ENCODE results near the gene S100A10.

The S100A10 gene

DNA sequence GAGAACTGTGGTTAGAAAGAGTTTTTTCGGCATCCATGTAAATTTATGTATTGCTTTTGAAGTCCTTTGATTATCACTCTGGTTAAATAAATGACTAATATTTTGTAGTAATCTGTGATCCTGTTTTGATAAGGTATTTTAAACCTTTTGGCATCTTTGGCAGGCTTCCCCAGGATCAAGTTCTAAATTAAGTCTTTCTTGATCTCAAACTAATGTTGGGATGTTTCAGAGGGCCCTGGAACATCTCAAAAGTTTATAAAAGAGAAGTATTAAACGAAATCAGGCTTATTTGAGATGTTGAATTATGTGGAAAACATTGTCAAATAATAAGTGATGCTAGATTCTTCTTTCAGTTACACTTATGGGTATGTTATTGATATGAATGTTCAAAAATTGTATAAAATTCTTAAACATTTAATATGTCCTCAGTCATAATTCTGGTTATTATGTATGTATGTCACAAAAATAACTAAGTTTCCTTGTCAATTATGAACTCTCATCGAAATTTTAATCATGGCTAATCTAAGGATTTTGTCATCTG, 36.6 kb downstream of the S100A10 start:
- DNase-seq (ENCODE audit: insufficient read length, low spot score) (no peak), FAIRE-seq (no peak)
- TF ChIP-seq, protein P1, sequence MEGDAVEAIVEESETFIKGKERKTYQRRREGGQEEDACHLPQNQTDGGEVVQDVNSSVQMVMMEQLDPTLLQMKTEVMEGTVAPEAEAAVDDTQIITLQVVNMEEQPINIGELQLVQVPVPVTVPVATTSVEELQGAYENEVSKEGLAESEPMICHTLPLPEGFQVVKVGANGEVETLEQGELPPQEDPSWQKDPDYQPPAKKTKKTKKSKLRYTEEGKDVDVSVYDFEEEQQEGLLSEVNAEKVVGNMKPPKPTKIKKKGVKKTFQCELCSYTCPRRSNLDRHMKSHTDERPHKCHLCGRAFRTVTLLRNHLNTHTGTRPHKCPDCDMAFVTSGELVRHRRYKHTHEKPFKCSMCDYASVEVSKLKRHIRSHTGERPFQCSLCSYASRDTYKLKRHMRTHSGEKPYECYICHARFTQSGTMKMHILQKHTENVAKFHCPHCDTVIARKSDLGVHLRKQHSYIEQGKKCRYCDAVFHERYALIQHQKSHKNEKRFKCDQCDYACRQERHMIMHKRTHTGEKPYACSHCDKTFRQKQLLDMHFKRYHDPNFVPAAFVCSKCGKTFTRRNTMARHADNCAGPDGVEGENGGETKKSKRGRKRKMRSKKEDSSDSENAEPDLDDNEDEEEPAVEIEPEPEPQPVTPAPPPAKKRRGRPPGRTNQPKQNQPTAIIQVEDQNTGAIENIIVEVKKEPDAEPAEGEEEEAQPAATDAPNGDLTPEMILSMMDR (IDR thresholded peaks at IDR 0.05; ENCODE audit: insufficient read depth, missing control alignments), result no peak

DNA sequence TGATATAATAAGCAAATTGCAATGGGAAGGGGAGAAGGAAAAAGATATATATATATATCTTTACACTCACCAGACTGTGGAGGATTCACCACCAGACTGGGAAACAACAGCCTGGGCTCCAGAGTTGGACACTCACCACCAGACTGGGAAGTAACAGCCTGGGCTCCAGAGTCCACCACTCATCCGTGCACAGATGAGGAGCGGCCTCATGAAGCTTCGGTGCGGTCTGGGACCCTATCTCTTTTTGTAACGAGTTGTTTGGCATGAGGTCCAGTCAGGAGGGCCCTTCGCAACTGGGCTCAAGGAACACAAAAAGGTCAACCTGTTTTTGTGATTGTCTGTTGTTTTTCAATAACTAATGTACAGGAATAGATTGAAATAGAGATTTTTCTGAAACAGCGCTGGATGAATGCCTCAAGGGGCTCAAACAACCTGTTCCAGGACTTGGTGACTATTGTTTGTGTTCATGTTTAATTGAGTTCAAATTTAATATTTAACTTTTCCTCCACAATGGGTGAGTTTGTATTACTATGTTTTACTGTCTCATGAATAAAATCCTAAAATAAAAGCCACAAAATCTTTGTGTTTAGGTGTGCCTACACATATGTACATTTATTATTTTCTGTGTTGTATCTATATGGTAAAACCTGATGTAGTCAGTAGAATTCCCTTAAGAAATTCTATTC, 40.1 kb downstream of the S100A10 start:
- no peak for FAIRE-seq
- TF ChIP-seq, protein P1 (IDR thresholded peaks at IDR 0.05; ENCODE audit: insufficient read depth, missing control alignments), result no peak
- DNase-seq (ENCODE audit: insufficient read length, low spot score), result no peak

DNA sequence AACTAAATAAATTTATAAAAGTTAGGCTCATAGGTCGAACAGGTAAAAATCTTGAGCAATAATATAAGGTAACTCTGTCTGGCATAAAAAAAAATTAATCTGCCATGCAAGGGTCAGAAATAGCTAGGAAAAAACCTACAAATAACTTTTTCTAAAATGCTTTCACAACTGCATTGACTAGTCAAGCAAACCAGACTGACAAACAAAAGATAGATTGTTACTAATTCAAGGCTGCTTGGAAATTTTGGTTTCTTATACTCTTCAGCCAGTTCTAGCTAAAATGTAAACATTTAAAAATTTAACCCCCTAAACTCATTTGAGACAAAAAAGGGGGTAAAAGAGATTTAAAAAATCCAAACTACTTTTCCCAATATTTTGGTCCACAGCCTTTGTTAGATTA, 40.8 kb downstream of the S100A10 start:
- no peak for DNase-seq (ENCODE audit: insufficient read length, low spot score)
- FAIRE-seq, result no peak
- TF ChIP-seq, protein P1 (IDR thresholded peaks at IDR 0.05; ENCODE audit: insufficient read depth, missing control alignments), result no peak

DNA sequence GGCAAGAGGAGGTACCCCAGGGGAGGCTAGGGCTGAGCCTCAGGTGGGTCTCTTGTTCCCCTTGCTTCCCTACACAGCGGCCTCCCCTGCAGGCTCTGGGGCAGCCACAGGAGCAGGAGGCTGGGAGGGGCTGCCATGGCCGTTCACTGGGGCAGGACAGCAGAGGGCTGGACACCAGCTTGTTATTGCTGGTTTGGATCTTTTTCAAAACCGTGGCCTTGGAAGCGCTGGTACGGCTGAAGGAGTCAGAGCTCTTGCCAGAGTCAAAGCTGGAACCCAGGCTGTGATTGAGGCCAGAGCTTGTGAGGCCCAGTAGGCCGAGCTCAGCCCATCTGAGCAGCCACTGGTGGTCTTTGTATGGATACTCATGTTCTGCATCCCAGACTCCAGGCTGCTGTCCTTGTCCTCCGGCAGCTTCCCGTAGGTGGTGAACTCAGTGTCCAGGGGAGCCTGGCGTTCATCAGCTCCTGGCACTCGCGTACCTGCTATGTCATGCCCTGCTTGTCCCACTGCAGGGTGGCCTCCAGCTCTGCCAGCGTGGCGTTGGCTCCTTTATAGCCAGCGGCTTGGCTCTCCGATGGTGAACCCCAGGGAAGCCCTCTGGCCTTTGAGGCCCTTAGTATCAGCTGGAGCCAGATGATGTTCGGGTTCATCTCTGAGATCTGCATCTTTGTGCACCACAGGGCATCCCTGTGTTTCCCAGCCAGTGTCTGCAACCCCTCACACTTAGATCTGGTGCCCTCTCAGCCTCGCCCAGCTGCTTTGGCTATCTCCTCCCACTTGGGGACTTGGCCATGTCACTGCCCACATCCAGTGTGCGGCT, 44.1 kb downstream of the S100A10 start:
- FAIRE-seq, result no peak
- no peak for DNase-seq (ENCODE audit: insufficient read length, low spot score)
- TF ChIP-seq, protein P1 (IDR thresholded peaks at IDR 0.05; ENCODE audit: insufficient read depth, missing control alignments), result no peak

DNA sequence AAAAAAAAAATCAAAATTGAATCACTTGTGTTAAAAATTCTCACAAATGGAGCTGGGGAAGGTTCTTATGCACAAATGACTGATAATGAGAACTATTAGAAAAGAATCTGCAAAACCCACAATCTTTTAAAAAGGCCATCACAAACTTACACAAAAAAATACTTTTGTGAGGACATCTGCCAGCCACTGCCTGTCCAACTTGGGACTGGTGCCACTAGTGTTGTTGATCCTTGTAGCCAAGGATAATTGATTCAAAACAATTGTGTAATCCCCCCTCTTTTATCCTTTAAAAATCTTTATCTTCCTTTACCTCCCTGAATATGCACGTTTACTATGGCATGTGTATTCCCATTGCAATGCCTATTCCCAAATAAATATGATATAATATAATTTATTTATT, 45.2 kb downstream of the S100A10 start:
- FAIRE-seq (no peak), DNase-seq (ENCODE audit: insufficient read length, low spot score) (no peak)
- TF ChIP-seq, protein P1 (IDR thresholded peaks at IDR 0.05; ENCODE audit: insufficient read depth, missing control alignments), result no peak

DNA sequence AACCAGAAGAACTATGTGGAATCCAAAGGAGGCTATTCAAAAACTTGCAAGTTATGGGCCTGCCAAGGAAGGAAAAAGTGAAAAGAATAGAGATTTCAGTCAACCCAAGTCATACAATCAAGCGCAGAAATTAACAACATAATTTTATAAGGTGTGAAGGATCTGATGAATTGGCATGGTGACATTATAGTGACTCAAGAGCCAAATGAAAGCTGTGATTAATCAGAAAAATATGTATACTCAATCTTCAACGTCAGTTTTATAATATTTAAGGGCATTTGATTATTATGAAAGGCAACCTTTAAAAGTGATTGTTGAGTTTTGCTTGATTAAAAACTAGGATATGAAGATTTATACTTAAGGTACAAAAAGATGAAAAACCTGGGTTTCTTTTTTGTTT, 46.5 kb downstream of the S100A10 start:
- FAIRE-seq, result no peak
- DNase-seq (ENCODE audit: insufficient read length, low spot score), result no peak
- TF ChIP-seq, protein P1 (IDR thresholded peaks at IDR 0.05; ENCODE audit: insufficient read depth, missing control alignments), result no peak

Data from D721Med (cell line).